WTC11 (cell line): ENCODE results near the gene DHRS2. TPM values are rescaled to one million over a fixed set of nuclear protein-coding genes. Genes with fewer than 3 reads are reported as not detected.

Source experiments
- ATAC-seq: fragments of 200-7000 bp; cut with Tn5 transposase; 2 replicates; pipeline ENCODE4 v1.10.0; 2021; ENCODE audit warnings: mild to moderate bottlenecking, moderate library complexity
- CTCF ChIA-PET: fragments of 300-600 bp; sonication (Branson Sonifier 250); formaldehyde crosslinking; loops from one replicate; lab custom pipeline; 2021; ENCODE audit warnings: antibody characterized with exemption; lab: Charles Lee
- POLR2A ChIA-PET: fragments of 350-600 bp; sonication (Branson Sonifier 250); formaldehyde crosslinking; loops from one replicate; lab custom pipeline; 2021; ENCODE audit warnings: antibody characterized with exemption; lab: Charles Lee
- DNase-seq: peaks from one replicate; pipeline ENCODE4 v3.0.0; 2021; ENCODE audit warnings: low spot score
- H3K27ac Mint-ChIP-seq: 2 replicates; pipeline ENCODE4 v1.8.0; 2021; ENCODE audit warnings: mixed read lengths
- H3K27me3 Mint-ChIP-seq: 2 replicates; pipeline ENCODE4 v1.8.0; 2021; ENCODE audit warnings: low read depth, mild to moderate bottlenecking, moderate library complexity, mixed read lengths
- H3K36me3 Mint-ChIP-seq: 2 replicates; pipeline ENCODE4 v1.8.0; 2021; ENCODE audit warnings: mixed read lengths
- H3K4me1 Mint-ChIP-seq: 2 replicates; pipeline ENCODE4 v1.8.0; 2022; ENCODE audit warnings: mixed read lengths
- H3K4me3 Mint-ChIP-seq: 2 replicates; pipeline ENCODE4 v1.8.0; 2021; ENCODE audit warnings: mild to moderate bottlenecking, moderate library complexity, mixed read lengths
- H3K9me3 Mint-ChIP-seq: 2 replicates; pipeline ENCODE4 v1.8.0; 2021; ENCODE audit warnings: mixed read lengths
- ATF6 ChIP-seq: sonication (generic); formaldehyde crosslinking; IDR thresholded peaks from 2 replicates; pipeline ENCODE4 v1.8.1; 2023; ENCODE audit warnings: mild to moderate bottlenecking, missing genetic modification reagents
- E2F1 ChIP-seq: sonication (generic); formaldehyde crosslinking; IDR thresholded peaks from 2 replicates; pipeline ENCODE4 v1.8.0; 2022; ENCODE audit warnings: mild to moderate bottlenecking, missing genetic modification reagents
- E2F5 ChIP-seq: sonication (generic); formaldehyde crosslinking; IDR thresholded peaks from 2 replicates; pipeline ENCODE4 v1.8.1; 2022; ENCODE audit warnings: mild to moderate bottlenecking, moderate library complexity, missing genetic modification reagents
- FOXJ3 ChIP-seq: sonication (generic); formaldehyde crosslinking; IDR thresholded peaks from 2 replicates; pipeline ENCODE4 v1.9.0; 2021; ENCODE audit warnings: missing genetic modification reagents, mild to moderate bottlenecking, borderline replicate concordance
- GABPB1 ChIP-seq: sonication (generic); formaldehyde crosslinking; IDR thresholded peaks from 2 replicates; pipeline ENCODE4 v1.8.1; 2023; ENCODE audit warnings: mild to moderate bottlenecking, missing genetic modification reagents
- GTF2I ChIP-seq: fragments of 250-450 bp; sonication (Bioruptor Pico); conservative IDR thresholded peaks from 2 replicates; pipeline ENCODE4 v1.4.0; 2021; ENCODE audit warnings: mild to moderate bottlenecking
- IRF2 ChIP-seq: sonication (generic); formaldehyde crosslinking; IDR thresholded peaks from 2 replicates; pipeline ENCODE4 v1.8.0; 2022; ENCODE audit warnings: low read depth, missing genetic modification reagents, borderline replicate concordance
- MLX ChIP-seq: sonication (generic); formaldehyde crosslinking; IDR thresholded peaks from 2 replicates; pipeline ENCODE4 v1.8.1; 2023; ENCODE audit warnings: mild to moderate bottlenecking, missing genetic modification reagents, moderate library complexity
- NFATC4 ChIP-seq: fragments of 250-450 bp; sonication (Bioruptor Pico); IDR thresholded peaks from 2 replicates; pipeline ENCODE4 v1.9.0; 2021; ENCODE audit warnings: mild to moderate bottlenecking
- NFYB ChIP-seq: sonication (generic); formaldehyde crosslinking; conservative IDR thresholded peaks from 2 replicates; pipeline ENCODE4 v1.8.0; 2022; ENCODE audit warnings: low read depth, missing genetic modification reagents
- SOX15 ChIP-seq: fragments of 250-450 bp; sonication (Bioruptor Pico); IDR thresholded peaks from 2 replicates; pipeline ENCODE4 v1.9.0; 2021; ENCODE audit warnings: mild to moderate bottlenecking
- ZBTB21 ChIP-seq: sonication (generic); formaldehyde crosslinking; IDR thresholded peaks from 2 replicates; pipeline ENCODE4 v1.8.1; 2023; ENCODE audit warnings: mild to moderate bottlenecking, missing genetic modification reagents, borderline replicate concordance
- ZNF317 ChIP-seq: sonication (generic); formaldehyde crosslinking; IDR thresholded peaks from 2 replicates; pipeline ENCODE4 v1.8.1; 2023; ENCODE audit warnings: low read depth, mild to moderate bottlenecking, moderate library complexity, missing genetic modification reagents, borderline replicate concordance
- ZNF396 ChIP-seq: fragments of 250-450 bp; sonication (Bioruptor Pico); IDR thresholded peaks from 2 replicates; pipeline ENCODE4 v1.8.0; 2021; ENCODE audit warnings: mild to moderate bottlenecking, moderate library complexity, borderline replicate concordance
- ZNF416 ChIP-seq: fragments of 250-450 bp; sonication (Bioruptor Pico); IDR thresholded peaks from 2 replicates; pipeline ENCODE4 v1.9.0; 2021; ENCODE audit warnings: mild to moderate bottlenecking, inconsistent platforms
- ZNF425 ChIP-seq: fragments of 250-450 bp; sonication (Bioruptor Pico); conservative IDR thresholded peaks from 2 replicates; pipeline ENCODE4 v1.9.0; 2021; ENCODE audit warnings: mild to moderate bottlenecking
- total RNA-seq: library from RNA; stranded (reverse); gene quantifications from 3 replicates; pipeline ENCODE4 v1.2.3, GENCODE V29; 2021

Gene DHRS2
- total RNA-seq, 1 experiment from 2014 or later: 4.5 TPM

GRCh38 chr14:23641180-23641914, 5.2 kb downstream of the DHRS2 start (continued):
- TF ChIP-seq NFATC4 (no peak), ZBTB21 (CRISPR knock-in tag) (no peak), MLX (CRISPR knock-in tag) (no peak), ZNF416 (CRISPR knock-in tag) (no peak)

GRCh38 chr14:23641915-23642588, 5.9 kb downstream of the DHRS2 start:
- H3K27me3 Mint-ChIP-seq: no peaks in the 10 kb centered on the region; the same call in 1 of the 2 replicates
- H3K9me3 Mint-ChIP-seq: peaks cover 8% of the 10 kb centered on the region
- 0 out of 2 replicates have a peak, but pooled peaks cover 2% of the 10 kb centered on the region for H3K36me3 Mint-ChIP-seq
- TF ChIP-seq ATF6 (CRISPR knock-in tag): no peak
- no peak for TF ChIP-seq NFYB
- TF ChIP-seq ZNF396 (CRISPR knock-in tag): no peak
- no peak for TF ChIP-seq E2F5 (CRISPR knock-in tag)
- TF ChIP-seq SOX15 (CRISPR knock-in tag): no peak
- TF ChIP-seq FOXJ3 (CRISPR knock-in tag): no peak
- TF ChIP-seq IRF2 (CRISPR knock-in tag): no peak
- no peak for TF ChIP-seq ZNF425 (CRISPR knock-in tag)
- TF ChIP-seq ZNF317: no peak
- TF ChIP-seq GTF2I (CRISPR knock-in tag): no peak
- DNase-seq (no peak), ATAC-seq (no peak)
- POLR2A ChIA-PET: no interaction called here
- CTCF ChIA-PET: interaction anchor here (0.6 to 4.7 kb wide), 5 partner anchors 10 to 485 kb away, joined by 3 to 75 read pairs (median 16); no protein-coding TSS in a partner anchor
- no peaks in the 10 kb centered on the region for H3K4me1 Mint-ChIP-seq
- no peak overlapping the region for H3K4me3 Mint-ChIP-seq
- H3K27ac Mint-ChIP-seq: no peak overlapping the region

GRCh38 chr14:23643533-23644194, 7.5 kb downstream of the DHRS2 start:
- CTCF ChIA-PET: interaction anchor here (1.5 to 4.9 kb wide), 2 partner anchors 11 to 267 kb away, joined by 4 to 31 read pairs; no protein-coding TSS in a partner anchor

More at GRCh38 chr14:23643533-23644194, 7.5 kb downstream of the DHRS2 start:
- Mint-ChIP-seq H3K27ac (no peak overlapping the region), H3K36me3 (no peaks in the 10 kb centered on the region), H3K9me3 (peaks cover 8% of the 10 kb centered on the region; the same call in 1 of the 2 replicates), H3K27me3 (no peaks in the 10 kb centered on the region; the same call in 1 of the 2 replicates), H3K4me3 (no peak overlapping the region), H3K4me1 (no peaks in the 10 kb centered on the region)
- ATAC-seq: no peak
- no peak for DNase-seq
- POLR2A ChIA-PET: interaction anchor here (0.5 kb wide), 1 partner anchor 495 kb away, joined by 3 read pairs; no protein-coding TSS in a partner anchor
- TF ChIP-seq GABPB1: peak; percentile 70
- TF ChIP-seq E2F1: no peak
